Esophagus squamous epithelium (tissue), 4 donors: ENCODE data around the gene WDR82.

Experiments
- POLR2A ChIP-seq, 4 donors: fragments of 450-650 bp; IDR thresholded peaks; one replicate each; pipeline ENCODE4 v1.6.1; 2017; ENCODE audit warnings: antibody characterized with exemption in 4 of 4, mild to moderate bottlenecking in 4 of 4, moderate library complexity in 3 of 4
- TF ChIP-seq, protein P1 (sequence below), 6 experiments: fragments of 450-650 bp in 4 of 6; fragments of 200-600 bp in 2 of 6; sonication (generic) in 2 of 6; IDR thresholded peaks; one replicate each; pipeline ENCODE4 v1.5.1; 2016 to 2019; ENCODE audit warnings: antibody characterized with exemption in 6 of 6, mild to moderate bottlenecking in 4 of 6, moderate library complexity in 4 of 6

GRCh38 chr3:52237006-52237656, 41.3 kb downstream of the WDR82 start:
- TF ChIP-seq, protein P1, sequence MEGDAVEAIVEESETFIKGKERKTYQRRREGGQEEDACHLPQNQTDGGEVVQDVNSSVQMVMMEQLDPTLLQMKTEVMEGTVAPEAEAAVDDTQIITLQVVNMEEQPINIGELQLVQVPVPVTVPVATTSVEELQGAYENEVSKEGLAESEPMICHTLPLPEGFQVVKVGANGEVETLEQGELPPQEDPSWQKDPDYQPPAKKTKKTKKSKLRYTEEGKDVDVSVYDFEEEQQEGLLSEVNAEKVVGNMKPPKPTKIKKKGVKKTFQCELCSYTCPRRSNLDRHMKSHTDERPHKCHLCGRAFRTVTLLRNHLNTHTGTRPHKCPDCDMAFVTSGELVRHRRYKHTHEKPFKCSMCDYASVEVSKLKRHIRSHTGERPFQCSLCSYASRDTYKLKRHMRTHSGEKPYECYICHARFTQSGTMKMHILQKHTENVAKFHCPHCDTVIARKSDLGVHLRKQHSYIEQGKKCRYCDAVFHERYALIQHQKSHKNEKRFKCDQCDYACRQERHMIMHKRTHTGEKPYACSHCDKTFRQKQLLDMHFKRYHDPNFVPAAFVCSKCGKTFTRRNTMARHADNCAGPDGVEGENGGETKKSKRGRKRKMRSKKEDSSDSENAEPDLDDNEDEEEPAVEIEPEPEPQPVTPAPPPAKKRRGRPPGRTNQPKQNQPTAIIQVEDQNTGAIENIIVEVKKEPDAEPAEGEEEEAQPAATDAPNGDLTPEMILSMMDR (IDR thresholded peaks at IDR 0.05), result no peak
- no peak for TF ChIP-seq POLR2A (IDR thresholded peaks at IDR 0.05)
